Nephron progenitor cell (in vitro differentiated cells): Measurements from ENCODE around the gene APRT.
A peak's percentile ranks its signal among the peaks of the same experiment; 100 is the strongest.

ENCODE experiments used
- DNase-seq: peaks from one replicate; pipeline ENCODE4 v3.0.0; 2021
- H3K27ac Mint-ChIP-seq: 2 replicates; pipeline ENCODE4 v1.8.0; 2021; ENCODE audit warnings: mild to moderate bottlenecking, moderate library complexity, mixed read lengths
- H3K27me3 Mint-ChIP-seq: 2 replicates; pipeline ENCODE4 v1.8.0; 2021; ENCODE audit warnings: mild to moderate bottlenecking, low read depth, mixed read lengths; ENCODE audit not compliant: poor library complexity
- H3K36me3 Mint-ChIP-seq: 2 replicates; pipeline ENCODE4 v1.8.0; 2021; ENCODE audit warnings: low read depth, mixed read lengths
- H3K4me1 Mint-ChIP-seq: 2 replicates; pipeline ENCODE4 v1.8.0; 2021; ENCODE audit warnings: mixed read lengths
- H3K4me3 Mint-ChIP-seq: 2 replicates; pipeline ENCODE4 v1.8.0; 2021; ENCODE audit warnings: mild to moderate bottlenecking, moderate library complexity, mixed read lengths
- H3K9me3 Mint-ChIP-seq: 2 replicates; pipeline ENCODE4 v1.8.0; 2021; ENCODE audit warnings: mild to moderate bottlenecking, moderate library complexity, mixed read lengths
- CTCF ChIP-seq: fragments of 200-600 bp; sonication (generic); IDR thresholded peaks from 2 replicates; pipeline ENCODE4 v1.5.0; 2021; ENCODE audit warnings: antibody characterized with exemption

The APRT gene

GRCh38 chr16:88835818-88836217, 24.1 kb upstream of the APRT start:
- Mint-ChIP-seq H3K36me3 (no peaks in the 10 kb centered on the region), H3K4me1 (peaks cover 6% of the 10 kb centered on the region), H3K27ac (no peak overlapping the region), H3K27me3 (peaks cover 9% of the 10 kb centered on the region), H3K9me3 (no peaks in the 10 kb centered on the region), H3K4me3 (no peak overlapping the region)
- TF ChIP-seq CTCF = no peak
- no peak for DNase-seq

- TF ChIP-seq CTCF = no peak
- Mint-ChIP-seq H3K4me1 (peaks cover 8% of the 10 kb centered on the region), H3K27me3 (peaks cover 9% of the 10 kb centered on the region), H3K27ac (peak overlapping the region; percentile 59), H3K4me3 (no peak overlapping the region), H3K36me3 (no peaks in the 10 kb centered on the region), H3K9me3 (no peaks in the 10 kb centered on the region)
- no peak for DNase-seq
Measured at GRCh38 chr16:88835383-88835782, 23.7 kb upstream of the APRT start.

- TF ChIP-seq CTCF = no peak
- Mint-ChIP-seq H3K4me1 (peaks cover 13% of the 10 kb centered on the region), H3K4me3 (no peak overlapping the region), H3K27ac (no peak overlapping the region), H3K36me3 (no peaks in the 10 kb centered on the region), H3K27me3 (peaks cover 9% of the 10 kb centered on the region), H3K9me3 (no peaks in the 10 kb centered on the region)
- DNase-seq = no peak
Measured at GRCh38 chr16:88834670-88835069, 22.9 kb upstream of the APRT start.

GRCh38 chr16:88833086-88833485, 21.4 kb upstream of the APRT start:
- no peak overlapping the region for H3K4me3 Mint-ChIP-seq
- H3K27ac Mint-ChIP-seq = no peak overlapping the region
- H3K27me3 Mint-ChIP-seq = peaks cover 11% of the 10 kb centered on the region
- TF ChIP-seq CTCF = no peak
- no peaks in the 10 kb centered on the region for H3K9me3 Mint-ChIP-seq
- H3K36me3 Mint-ChIP-seq = no peaks in the 10 kb centered on the region
- no peak for DNase-seq
- H3K4me1 Mint-ChIP-seq = peaks cover 13% of the 10 kb centered on the region

GRCh38 chr16:88831838-88832237, 20.1 kb upstream of the APRT start:
- no peaks in the 10 kb centered on the region for H3K36me3 Mint-ChIP-seq
- H3K27me3 Mint-ChIP-seq = peaks cover 11% of the 10 kb centered on the region
- H3K4me1 Mint-ChIP-seq = peaks cover 13% of the 10 kb centered on the region
- no peak overlapping the region for H3K27ac Mint-ChIP-seq
- no peak for TF ChIP-seq CTCF
- H3K9me3 Mint-ChIP-seq = no peaks in the 10 kb centered on the region
- no peak for DNase-seq
- no peak overlapping the region for H3K4me3 Mint-ChIP-seq

GRCh38 chr16:88830783-88831182, 19.1 kb upstream of the APRT start:
- H3K9me3 Mint-ChIP-seq = no peaks in the 10 kb centered on the region

More at GRCh38 chr16:88830783-88831182, 19.1 kb upstream of the APRT start:
- Mint-ChIP-seq H3K4me3 (no peak overlapping the region), H3K27me3 (peaks cover 6% of the 10 kb centered on the region), H3K36me3 (no peaks in the 10 kb centered on the region), H3K27ac (no peak overlapping the region), H3K4me1 (peaks cover 13% of the 10 kb centered on the region)
- no peak for DNase-seq
- TF ChIP-seq CTCF = no peak
